Measurements from ENCODE around the gene GPR108. TPM values are rescaled to one million over a fixed set of nuclear protein-coding genes. Genes with fewer than 3 reads are reported as not detected.

GPR108 gene
- total RNA-seq, 2 donors from 2014 or later, result 61.4 to 67.2 TPM

- TF ChIP-seq CTCF (conservative IDR thresholded peaks at IDR 0.05), result no peak
- Mint-ChIP-seq H3K4me3 (no peak overlapping the region), H3K27me3 (ENCODE audit: insufficient read depth) (peaks cover 13% of the 10 kb centered on the region), H3K27ac (no peak overlapping the region), H3K4me1 (no peaks in the 10 kb centered on the region), H3K36me3 (ENCODE audit: low read depth) (no peaks in the 10 kb centered on the region), H3K9me3 (peaks cover 10% of the 10 kb centered on the region)
- peaks cover 5% of the 10 kb centered on the region for H3K9me3 ChIP-seq (ENCODE audit: control insufficient read depth, low read length)
- no peak overlapping the region for H3K27ac ChIP-seq (ENCODE audit: low read depth, low read length)
- WGBS, 2 experiments (ENCODE audit: insufficient coverage in 1 of 2, insufficient read length in 1 of 2), result 56 to 66% methylated on average over 4 to 6 of the region's 6 CpGs
- H3K4me3 ChIP-seq (ENCODE audit: low read length), result no peak overlapping the region
- no peak overlapping the region for H3K9ac ChIP-seq (ENCODE audit: extremely low read depth, low read length, poor library complexity, severe bottlenecking)
- H3K27me3 ChIP-seq (ENCODE audit: control insufficient read depth, insufficient read depth, low read length, poor library complexity, severe bottlenecking), result no peaks in the 10 kb centered on the region
- no peak for DNase-seq
- H3K36me3 ChIP-seq (ENCODE audit: control insufficient read depth, insufficient read depth, low read length), result no peaks in the 10 kb centered on the region
- no peaks in the 10 kb centered on the region for H3K4me1 ChIP-seq (ENCODE audit: control insufficient read depth, insufficient read depth, low read length)
Observed at GRCh38 chr19:6716610-6716970, 20.8 kb downstream of the GPR108 start.

DNA sequence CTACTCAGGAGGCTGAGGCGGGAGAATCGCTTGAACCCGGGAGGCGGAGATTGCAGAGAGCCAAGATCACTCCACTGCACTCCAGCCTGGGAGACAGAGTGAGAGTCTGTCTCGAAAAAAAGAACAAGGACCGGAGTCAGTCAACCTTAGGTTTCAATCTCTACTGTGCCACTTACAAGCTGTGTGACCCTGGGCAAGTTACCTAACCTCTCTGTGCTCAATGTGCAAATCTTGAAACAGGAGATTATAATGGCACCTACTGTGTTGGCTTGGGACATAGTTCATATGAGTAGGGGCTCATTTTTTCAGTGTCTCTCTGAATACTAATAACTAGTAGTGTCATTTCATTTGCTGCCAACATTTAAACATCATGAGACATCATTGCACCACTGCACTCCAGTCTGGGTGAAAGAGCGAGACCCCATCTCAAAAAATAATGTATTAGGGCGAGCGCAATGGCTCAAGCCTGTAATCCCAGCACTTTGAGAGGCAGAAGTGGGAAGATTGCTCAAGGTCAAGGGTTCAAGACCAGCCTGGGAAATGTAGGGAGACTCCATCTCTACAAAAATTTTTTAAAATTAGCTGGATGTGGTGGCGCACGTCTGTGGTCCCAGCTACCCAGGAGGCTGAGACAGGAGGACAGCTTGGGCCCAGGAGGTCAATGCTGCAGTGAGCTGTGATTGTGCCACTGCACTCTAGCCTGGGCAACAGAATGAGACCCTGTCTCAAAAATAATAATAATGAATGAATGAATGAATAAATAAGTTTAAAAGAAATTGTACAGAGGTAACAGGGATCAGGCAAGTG is 22.4 kb downstream of the GPR108 start:
- Mint-ChIP-seq H3K36me3 (ENCODE audit: low read depth) (no peaks in the 10 kb centered on the region), H3K4me3 (no peak overlapping the region), H3K4me1 (peaks cover 9% of the 10 kb centered on the region), H3K27ac (no peak overlapping the region), H3K9me3 (peaks cover 10% of the 10 kb centered on the region), H3K27me3 (ENCODE audit: insufficient read depth) (peaks cover 28% of the 10 kb centered on the region)
- H3K27me3 ChIP-seq (ENCODE audit: control insufficient read depth, insufficient read depth, low read length, poor library complexity, severe bottlenecking), result peaks cover 8% of the 10 kb centered on the region
- no peak for DNase-seq
- H3K4me3 ChIP-seq (ENCODE audit: low read length), result no peak overlapping the region
- peaks cover 5% of the 10 kb centered on the region for H3K9me3 ChIP-seq (ENCODE audit: control insufficient read depth, low read length)
- H3K4me1 ChIP-seq (ENCODE audit: control insufficient read depth, insufficient read depth, low read length), result no peaks in the 10 kb centered on the region
- WGBS, 2 experiments (ENCODE audit: insufficient coverage in 1 of 2, insufficient read length in 1 of 2), result 79 to 81% methylated on average over 11 of the region's 11 CpGs
- TF ChIP-seq CTCF (conservative IDR thresholded peaks at IDR 0.05), result no peak
- no peak overlapping the region for H3K27ac ChIP-seq (ENCODE audit: low read depth, low read length)
- no peaks in the 10 kb centered on the region for H3K36me3 ChIP-seq (ENCODE audit: control insufficient read depth, insufficient read depth, low read length)
- H3K9ac ChIP-seq (ENCODE audit: extremely low read depth, low read length, poor library complexity, severe bottlenecking), result no peak overlapping the region

- H3K36me3 ChIP-seq (ENCODE audit: control insufficient read depth, insufficient read depth, low read length), result no peaks in the 10 kb centered on the region
- no peak overlapping the region for H3K9ac ChIP-seq (ENCODE audit: extremely low read depth, low read length, poor library complexity, severe bottlenecking)
- peaks cover 10% of the 10 kb centered on the region for H3K27me3 ChIP-seq (ENCODE audit: control insufficient read depth, insufficient read depth, low read length, poor library complexity, severe bottlenecking)
- 80 to 85% methylated on average over 13 to 22 of the region's 24 CpGs for WGBS, 2 experiments (ENCODE audit: insufficient coverage in 1 of 2, insufficient read length in 1 of 2)
- peaks cover 5% of the 10 kb centered on the region for H3K9me3 ChIP-seq (ENCODE audit: control insufficient read depth, low read length)
- DNase-seq, result peak; percentile 38
- no peaks in the 10 kb centered on the region for H3K4me1 ChIP-seq (ENCODE audit: control insufficient read depth, insufficient read depth, low read length)
- H3K27me3 Mint-ChIP-seq (ENCODE audit: insufficient read depth), result peaks cover 37% of the 10 kb centered on the region
- H3K4me3 Mint-ChIP-seq, result no peak overlapping the region
- H3K4me3 ChIP-seq (ENCODE audit: low read length), result no peak overlapping the region
- no peaks in the 10 kb centered on the region for H3K36me3 Mint-ChIP-seq (ENCODE audit: low read depth)
- H3K27ac Mint-ChIP-seq, result no peak overlapping the region
- no peak overlapping the region for H3K27ac ChIP-seq (ENCODE audit: low read depth, low read length)
- H3K9me3 Mint-ChIP-seq, result peaks cover 10% of the 10 kb centered on the region
- H3K4me1 Mint-ChIP-seq, result peaks cover 9% of the 10 kb centered on the region
- TF ChIP-seq CTCF (conservative IDR thresholded peaks at IDR 0.05), result no peak
Observed at GRCh38 chr19:6713773-6714692, 23.3 kb downstream of the GPR108 start.
